Heart right ventricle (tissue), 16 donors: ENCODE results near the gene GTF2F1. TPM values are rescaled to one million over a fixed set of nuclear protein-coding genes. Genes with fewer than 3 reads are reported as not detected.

Source experiments
- ATAC-seq, 8 donors: fragments of 200-7000 bp; cut with Tn5 transposase; one replicate each; pipeline ENCODE4 v1.9.1; 2020; ENCODE audit warnings: mild to moderate bottlenecking in 8 of 8, moderate library complexity in 8 of 8, moderate number of reproducible peaks in 1 of 8
- DNase-seq, 2 donors: peaks; one replicate each; pipeline ENCODE4 v3.0.0-alpha.2; 2020
- H3K27ac ChIP-seq, 10 donors: fragments of 200-600 bp; sonication (generic) in 2 of 10; one replicate each; pipeline versions ENCODE4 v1.5.0 to v1.8.0; 2020 to 2022; ENCODE audit warnings: mild to moderate bottlenecking in 3 of 10
- H3K27me3 ChIP-seq, 7 donors: fragments of 200-600 bp; one replicate each; pipeline ENCODE4 v1.8.0; 2021 to 2022; ENCODE audit warnings: mild to moderate bottlenecking in 2 of 7
- H3K36me3 ChIP-seq, 9 donors: fragments of 200-600 bp; sonication (generic) in 1 of 9; one replicate each; pipeline versions ENCODE4 v1.5.0 to v1.8.0; 2020 to 2022; ENCODE audit warnings: mild to moderate bottlenecking in 2 of 9
- H3K4me1 ChIP-seq, 9 donors: fragments of 200-600 bp; sonication (generic) in 1 of 9; one replicate each; pipeline versions ENCODE4 v1.5.0 to v1.8.0; 2020 to 2022; ENCODE audit warnings: mild to moderate bottlenecking in 4 of 9
- H3K4me3 ChIP-seq, 10 donors: fragments of 200-600 bp; sonication (generic) in 2 of 10; one replicate each; pipeline versions ENCODE4 v1.5.0 to v1.8.0; 2020 to 2022; ENCODE audit warnings: mild to moderate bottlenecking in 7 of 10, moderate library complexity in 2 of 10
- H3K9me3 ChIP-seq, 11 donors: fragments of 200-600 bp in 10 of 11; sonication (generic) in 2 of 11; one replicate each; pipeline versions ENCODE4 v1.5.0 to v1.8.0; 2013 to 2022; ENCODE audit warnings: mild to moderate bottlenecking in 2 of 11, control low read depth in 1 of 11, moderate library complexity in 1 of 11
- WGBS, 2 donors: extraction: QIAGEN DNeasy Blood & Tissue Kit; methylation state at CpG; one replicate each; pipeline ENCODE4 v1.1.7; 2013; ENCODE audit warnings: inconsistent platforms in 1 of 2; 5-methylcytosine and 5-hydroxymethylcytosine counted together
- intact Hi-C, 10 donors: fragments of 100-400 bp; cut with DNase I; formaldehyde crosslinking; loops; one replicate each; pipeline versions ENCODE4 v1.11.1 to v1.14.2; 2022
- polyA plus RNA-seq, 2 donors: library from polyadenylated mRNA; stranded (reverse); fragments of 200-250 nt; gene quantifications; one replicate each; pipeline ENCODE4 v1.2.3, GENCODE V29; 2013
- total RNA-seq, 10 donors: library from RNA; stranded (reverse); fragmentation: NEBNext Ultra II Directional in 3 of 10; extraction: Animal tissue kit (Norgen Biotek cat#: 25700) in 3 of 10; gene quantifications; one replicate each; pipeline versions ENCODE4 v1.2.1 to v1.2.4, GENCODE V29; 2021 to 2023
- TF ChIP-seq, protein P1 (sequence below), 9 donors: fragments of 200-600 bp; sonication (generic) in 2 of 9; IDR thresholded peaks; one replicate each; pipeline versions ENCODE4 v1.5.0 to v1.8.0; 2021 to 2022; ENCODE audit warnings: antibody characterized with exemption in 9 of 9, mild to moderate bottlenecking in 5 of 9, moderate library complexity in 1 of 9
- donor health status: Arrhythmogenic right ventricular cardiomyopathy.
- donor health status: ischemic (EF 13 %, LVEDD 7.1; RV severe dilation, severe dysfunction).
- donor health status: healthy with polysubstance abuse.
- donor health status: DM: no; HTN: yes; CAD: no.
- donor health status: DM: no; HTN: no; CAD: no.
- donor health status: ischemic (EF 25% LVEDD 6.9; RV normal size, moderate dysfunction).
- donor health status: ischemic (EF 25% LVEDD 5.7; RV mildly dilated, moderate dysfunction).
- donor health status: healthy.
- donor health status: DM: yes; HTN: yes; CAD: no.
- donor health status: Ischemic cardiomyopathy.
- donor health status: ischemic (EF 35%, LVEDD 5.7; RV mildly dilated, moderate dysfunction).
- donor health status: nonischemic (EF 11% LVEDD 7.7; RV severe dilation, severe dysfunction).
- donor health status: DM: yes; HTN: yes; CAD: no.
- donor health status: PGD.
- donor health status: ischemic (EF 29% LVEDD 5.4; RV normal size, mild dysfunction).
- donor health status: nonischemic (EF 23%, LVEDD 6.1; RV moderate dilation, normal function).

The GTF2F1 gene
- total and polyA plus RNA-seq, 12 donors = 23.3 to 44.8 (median 30.8) TPM

DNA sequence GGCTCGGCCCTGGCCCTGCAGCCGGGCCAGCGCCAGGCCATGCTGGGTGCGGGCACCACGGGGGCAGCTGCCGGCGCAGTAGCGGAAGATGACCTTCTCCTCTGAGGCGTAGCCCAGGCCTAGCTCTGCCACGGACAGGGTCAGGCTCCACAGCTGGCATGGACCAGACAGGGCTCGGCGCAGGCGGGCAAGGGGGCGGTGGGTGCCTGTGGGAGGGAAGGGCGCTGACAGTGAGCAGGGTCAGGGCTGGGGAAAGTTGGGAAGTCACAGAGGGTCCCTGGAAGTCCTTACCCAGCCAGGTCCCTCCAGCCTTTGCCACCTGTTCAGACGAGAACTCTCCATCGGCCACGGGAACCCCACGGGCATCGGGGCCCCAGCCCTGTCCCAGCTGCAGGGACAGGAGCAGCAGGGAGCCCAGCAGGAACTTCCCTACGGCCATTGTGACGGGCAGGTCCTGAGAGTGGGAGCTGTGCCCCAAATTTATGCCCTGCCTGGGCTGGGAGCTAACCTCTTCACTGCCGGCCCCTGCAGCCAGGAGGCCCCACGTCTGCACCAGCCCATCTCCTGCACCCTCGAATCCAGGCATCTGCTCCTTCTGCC is 17.5 kb downstream of the GTF2F1 start, which contains the start of gene PSPN:
TSS of gene PSPN (minus strand) at position 523 of the 600 bp plus-strand sequence. CDS start at position 439, 84 bp downstream.
- H3K27me3 ChIP-seq = no peaks in the 10 kb centered on the region
- H3K36me3 ChIP-seq = peaks cover 2 to 42% (median 20%) of the 10 kb centered on the region in 9 donors
- H3K4me3 ChIP-seq = no peak within 1 kb of the TSS
- 88 to 90% methylated on average over 25 of the region's 25 CpGs for WGBS, 2 donors
- TF ChIP-seq, protein P1, sequence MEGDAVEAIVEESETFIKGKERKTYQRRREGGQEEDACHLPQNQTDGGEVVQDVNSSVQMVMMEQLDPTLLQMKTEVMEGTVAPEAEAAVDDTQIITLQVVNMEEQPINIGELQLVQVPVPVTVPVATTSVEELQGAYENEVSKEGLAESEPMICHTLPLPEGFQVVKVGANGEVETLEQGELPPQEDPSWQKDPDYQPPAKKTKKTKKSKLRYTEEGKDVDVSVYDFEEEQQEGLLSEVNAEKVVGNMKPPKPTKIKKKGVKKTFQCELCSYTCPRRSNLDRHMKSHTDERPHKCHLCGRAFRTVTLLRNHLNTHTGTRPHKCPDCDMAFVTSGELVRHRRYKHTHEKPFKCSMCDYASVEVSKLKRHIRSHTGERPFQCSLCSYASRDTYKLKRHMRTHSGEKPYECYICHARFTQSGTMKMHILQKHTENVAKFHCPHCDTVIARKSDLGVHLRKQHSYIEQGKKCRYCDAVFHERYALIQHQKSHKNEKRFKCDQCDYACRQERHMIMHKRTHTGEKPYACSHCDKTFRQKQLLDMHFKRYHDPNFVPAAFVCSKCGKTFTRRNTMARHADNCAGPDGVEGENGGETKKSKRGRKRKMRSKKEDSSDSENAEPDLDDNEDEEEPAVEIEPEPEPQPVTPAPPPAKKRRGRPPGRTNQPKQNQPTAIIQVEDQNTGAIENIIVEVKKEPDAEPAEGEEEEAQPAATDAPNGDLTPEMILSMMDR (IDR thresholded peaks at IDR 0.05) = no peak
- peak within 1 kb of the TSS in 1 of 10 donors; percentile 36 for H3K27ac ChIP-seq
- no peak for DNase-seq
- peaks cover 0 to 26% (median 8%) of the 10 kb centered on the region in 9 donors for H3K4me1 ChIP-seq
- no peak for ATAC-seq
- intact Hi-C loops = loop anchor here in 2 of 10 donors (10.0 kb wide), 2 partner anchors 49 to 359 kb away; partner anchors contain the start of genes GPR108 (in 1 of the 2), KHSRP (in 1 of the 2) and TRIP10 (in 1 of the 2)
- peaks cover 0 to 9% (median 0%) of the 10 kb centered on the region in 11 donors for H3K9me3 ChIP-seq

DNA sequence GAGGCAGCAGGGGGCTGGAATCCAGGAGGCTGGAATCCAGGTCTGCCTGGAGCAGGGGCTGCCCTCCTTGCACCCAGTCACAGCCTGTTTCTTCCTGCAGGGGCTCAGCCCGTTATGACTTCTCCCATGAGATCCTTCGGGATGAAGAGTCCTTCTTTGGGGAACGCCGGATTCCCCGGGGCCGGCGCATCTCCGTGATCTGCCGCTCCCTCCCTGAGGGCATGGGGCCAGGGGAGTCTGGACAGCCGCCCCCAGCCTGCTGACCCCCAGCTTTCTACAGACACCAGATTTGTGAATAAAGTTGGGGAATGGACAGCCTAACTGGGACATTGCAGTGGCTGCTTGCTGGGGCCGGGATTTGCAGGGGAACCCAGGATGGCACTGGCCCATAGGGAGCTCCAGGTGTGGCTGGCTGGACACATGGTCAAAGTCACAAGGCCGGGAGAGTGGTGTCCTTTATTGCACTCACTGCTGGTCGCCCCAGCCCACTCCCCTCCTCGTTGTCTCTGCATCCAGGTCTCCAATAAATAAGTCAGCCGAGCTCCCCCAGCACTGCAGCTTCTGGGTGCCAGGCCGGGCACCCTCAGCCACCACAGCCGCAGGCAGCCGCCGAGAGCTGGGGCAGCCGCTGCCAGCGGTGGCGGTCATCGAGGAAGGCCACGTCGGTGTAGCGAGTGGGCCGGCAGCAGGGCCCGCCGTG is 18.1 kb downstream of the GTF2F1 start:
- H3K4me1 ChIP-seq = peaks cover 0 to 26% (median 8%) of the 10 kb centered on the region in 9 donors
- WGBS, 2 donors = 91 to 92% methylated on average over 29 of the region's 29 CpGs

DNA sequence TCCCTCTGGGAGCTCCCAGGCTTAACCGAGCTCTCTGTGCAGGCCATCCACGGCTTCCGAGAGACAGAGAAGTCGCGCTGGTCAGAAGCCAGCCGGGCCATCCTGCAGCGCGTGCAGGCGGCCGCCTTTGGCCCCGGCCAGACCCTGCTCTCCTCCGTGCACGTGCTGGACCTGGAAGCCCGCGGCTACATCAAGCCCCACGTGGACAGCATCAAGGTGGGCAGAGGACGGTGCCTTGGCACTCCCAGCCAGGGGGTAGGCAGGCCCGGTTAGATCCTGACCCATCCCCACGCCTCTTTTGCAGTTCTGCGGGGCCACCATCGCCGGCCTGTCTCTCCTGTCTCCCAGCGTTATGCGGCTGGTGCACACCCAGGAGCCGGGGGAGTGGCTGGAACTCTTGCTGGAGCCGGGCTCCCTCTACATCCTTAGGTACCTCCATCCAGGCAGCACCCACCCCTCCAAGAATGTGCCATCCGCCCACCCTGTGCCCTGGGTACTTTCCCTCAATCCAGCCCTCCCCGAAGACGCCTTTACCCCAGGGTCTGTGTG is 18.7 kb downstream of the GTF2F1 start:
- intact Hi-C loops = loop anchor here in 2 of 10 donors (10.0 kb wide), 2 partner anchors 51 to 361 kb away; partner anchors contain the start of genes GPR108 (in 1 of the 2), KHSRP (in 1 of the 2) and TRIP10 (in 1 of the 2)

More for the DNA sequence above, 18.1 kb downstream of the GTF2F1 start:
- ATAC-seq = no peak
- H3K9me3 ChIP-seq = peaks cover 0 to 4% (median 0%) of the 10 kb centered on the region in 11 donors
- H3K27ac ChIP-seq = no peak overlapping the region
- intact Hi-C loops = loop anchor here in 2 of 10 donors (10.0 kb wide), 2 partner anchors 50 to 360 kb away; partner anchors contain the start of genes GPR108 (in 1 of the 2), KHSRP (in 1 of the 2) and TRIP10 (in 1 of the 2)
- TF ChIP-seq, protein P1 (IDR thresholded peaks at IDR 0.05) = no peak
- no peak overlapping the region for H3K4me3 ChIP-seq
- H3K36me3 ChIP-seq = peaks cover 0 to 35% (median 13%) of the 10 kb centered on the region in 9 donors
- no peak for DNase-seq
- no peaks in the 10 kb centered on the region for H3K27me3 ChIP-seq

More for the DNA sequence above, 18.7 kb downstream of the GTF2F1 start:
- Histone ChIP-seq H3K27ac (peak overlapping the region in 4 of 10 donors; percentile 5 to 98 (median 66)), H3K4me3 (peak overlapping the region in 4 of 10 donors; percentile 65 to 78 (median 70)), H3K36me3 (peaks cover 0 to 32% (median 10%) of the 10 kb centered on the region in 9 donors), H3K27me3 (no peaks in the 10 kb centered on the region), H3K4me1 (peaks cover 0 to 26% (median 8%) of the 10 kb centered on the region in 9 donors), H3K9me3 (no peaks in the 10 kb centered on the region)
- DNase-seq (no peak), ATAC-seq (no peak)
- TF ChIP-seq, protein P1 (IDR thresholded peaks at IDR 0.05) = no peak
- 67 to 73% methylated on average over 29 of the region's 29 CpGs for WGBS, 2 donors
